Glomerular endothelial cell (primary cell): ENCODE data around the gene HIVEP3. TPM values are rescaled to one million over a fixed set of nuclear protein-coding genes. Genes with fewer than 3 reads are reported as not detected.

Experiments
- DNase-seq: peaks from one replicate; pipeline ENCODE4 v3.0.0-alpha.2; 2011; ENCODE audit warnings: low read depth, low spot score; ENCODE audit errors: extremely low read depth
- total RNA-seq: library from RNA; depleted of rRNA; stranded (reverse); fragments of >200 nt; gene quantifications from 2 replicates; pipeline ENCODE4 v1.2.3, GENCODE V29; 2015

The HIVEP3 gene
- total RNA-seq, 1 donor from 2014 or later, result 7.6 TPM

DNA sequence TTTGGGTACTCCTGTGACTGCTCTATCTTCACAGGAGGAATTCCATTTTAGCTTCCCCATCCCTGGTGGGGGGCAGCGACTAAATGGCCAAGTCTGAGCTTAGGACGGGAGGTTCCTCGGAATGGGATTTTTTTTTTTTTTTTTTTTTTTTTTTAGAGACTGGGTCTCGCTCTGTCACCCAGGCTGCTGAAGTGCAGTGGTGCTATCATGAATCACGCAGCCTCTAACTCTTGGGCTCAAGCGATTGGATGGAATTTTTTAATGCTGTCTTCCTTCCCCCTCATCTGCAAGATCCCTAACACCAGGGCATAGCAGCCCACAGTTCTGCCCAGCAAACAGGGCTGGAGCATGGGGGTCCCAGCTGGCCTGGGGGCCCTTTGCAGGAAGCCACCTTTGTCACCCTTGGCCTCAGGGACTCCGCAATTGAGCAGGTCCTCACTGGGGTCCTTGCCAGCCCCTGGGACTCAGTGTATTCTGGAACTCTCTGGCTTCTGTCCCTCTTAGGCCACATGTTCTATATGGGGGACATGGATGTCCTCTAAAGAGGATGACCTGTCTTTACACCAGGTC, 421.2 kb downstream of the HIVEP3 start:
- DNase-seq, result no peak

DNA sequence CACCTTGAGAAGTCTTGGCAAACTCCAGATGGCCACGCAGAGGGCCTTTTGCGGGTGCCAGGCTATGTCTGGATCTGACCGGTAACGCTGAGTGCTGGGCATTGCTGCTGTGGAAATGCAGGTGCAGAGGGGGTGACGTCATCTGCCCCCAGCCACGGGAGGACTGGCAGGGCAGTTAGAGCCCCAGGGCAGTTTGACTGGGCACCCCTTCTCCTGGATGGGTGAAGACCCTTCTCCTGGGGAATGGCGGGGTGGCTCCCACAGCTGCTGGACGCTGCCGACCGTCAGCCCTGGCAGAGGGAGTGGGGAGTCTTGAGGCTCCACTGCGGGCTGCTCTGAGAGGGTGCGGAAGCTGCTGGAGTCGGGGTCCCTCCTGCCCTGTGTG, 421.7 kb downstream of the HIVEP3 start:
- DNase-seq, result no peak

- no peak for DNase-seq
Observed at GRCh38 chr1:41496080-41497055, 422.4 kb downstream of the HIVEP3 start.

GRCh38 chr1:41495210-41495948, 423.3 kb downstream of the HIVEP3 start:
- no peak for DNase-seq

- DNase-seq, result no peak
Observed at GRCh38 chr1:41494351-41495209, 424.1 kb downstream of the HIVEP3 start.

- DNase-seq, result no peak
Observed at GRCh38 chr1:41493626-41494350, 424.9 kb downstream of the HIVEP3 start.

DNA sequence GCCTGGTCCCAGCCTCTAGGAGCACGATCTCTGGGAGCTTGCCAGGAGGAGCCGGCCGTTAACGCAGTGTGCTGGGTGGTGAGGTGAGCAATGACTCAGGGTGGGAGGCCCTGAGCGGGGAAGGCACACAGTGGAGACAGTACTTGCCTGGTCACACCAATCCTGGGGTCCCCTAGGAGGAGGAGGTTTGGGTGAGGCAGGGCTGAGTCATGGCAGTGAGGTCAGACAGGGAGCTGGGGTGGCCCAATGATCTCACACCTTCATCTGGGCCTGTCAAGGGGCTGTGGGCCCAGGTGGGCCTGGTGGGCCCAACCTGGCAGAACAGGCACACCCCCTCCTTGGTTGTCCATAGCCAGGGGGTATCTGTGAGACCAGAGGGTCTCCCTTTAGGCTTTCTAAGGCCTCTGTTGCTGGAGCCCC, 425.6 kb downstream of the HIVEP3 start:
- no peak for DNase-seq

DNA sequence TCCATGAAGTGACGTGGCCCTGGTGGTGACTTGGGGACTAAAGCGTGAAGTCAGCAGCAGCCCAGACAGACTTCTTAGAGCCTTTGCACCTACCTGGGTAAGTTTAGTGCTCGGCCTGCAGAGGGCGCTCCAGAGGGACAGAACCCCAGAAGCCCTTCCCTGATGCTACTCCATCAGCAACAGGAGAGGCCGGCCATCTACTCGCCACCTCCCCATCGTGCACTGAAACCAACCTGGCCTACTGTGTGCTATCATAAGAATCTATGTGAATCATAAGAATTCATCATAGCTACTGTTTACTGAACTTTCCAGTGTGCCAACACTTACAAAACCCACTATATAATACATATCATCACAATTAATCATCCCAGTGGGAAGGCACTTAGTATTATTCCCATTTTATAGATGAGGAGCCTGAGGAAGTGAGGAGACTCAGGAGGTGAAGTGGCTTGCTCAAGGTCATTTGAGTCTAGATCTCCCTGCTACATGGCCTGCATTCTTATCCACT, 426.3 kb downstream of the HIVEP3 start:
- DNase-seq, result no peak

- DNase-seq, result no peak
Observed at GRCh38 chr1:41490911-41491310, 427.8 kb downstream of the HIVEP3 start.

GRCh38 chr1:41489561-41489960, 429.2 kb downstream of the HIVEP3 start:
- DNase-seq, result no peak

DNA sequence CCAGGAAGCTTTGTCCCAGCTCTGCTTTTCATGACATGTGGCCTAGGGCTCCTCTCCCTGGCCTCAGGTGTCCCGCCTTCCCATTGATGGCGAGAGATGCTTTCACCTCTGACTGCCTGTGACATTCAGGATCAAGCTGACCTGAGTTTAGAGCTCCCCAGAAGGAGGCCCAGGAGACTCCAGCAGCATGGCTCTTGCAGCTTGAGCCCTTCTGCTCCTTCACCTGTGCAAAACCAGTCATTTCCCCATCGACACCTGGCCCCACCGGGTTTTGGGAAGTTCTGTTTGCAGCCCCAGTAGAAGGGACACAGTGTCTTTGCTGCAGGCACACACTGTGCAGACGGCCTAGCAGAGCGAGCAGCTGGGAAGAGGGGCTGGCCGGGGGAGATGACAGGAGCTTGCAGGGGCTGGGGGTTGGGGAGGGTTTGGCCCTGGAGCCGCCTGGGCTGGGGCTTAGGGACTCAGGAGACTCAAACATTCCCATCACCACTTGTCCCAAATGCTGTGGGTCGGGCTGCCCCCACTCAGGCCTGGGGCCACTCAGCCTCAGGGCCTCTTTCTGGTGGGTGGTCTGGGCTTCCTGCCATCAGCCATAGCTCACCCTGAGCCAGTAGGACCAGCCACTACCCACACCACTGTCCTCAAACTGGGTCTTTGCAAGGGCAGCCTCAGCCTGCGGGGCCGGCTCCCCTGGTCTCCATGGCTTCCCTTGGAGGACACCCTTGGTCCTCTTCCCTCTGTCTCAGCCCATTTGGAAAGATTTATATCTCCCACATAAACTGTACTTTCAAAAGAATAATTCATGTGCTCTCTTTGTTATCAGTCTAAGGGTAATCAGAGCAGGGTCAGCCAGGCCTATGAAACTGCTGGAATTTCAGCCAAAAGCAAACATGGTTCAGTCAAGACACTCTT, 430.4 kb downstream of the HIVEP3 start:
- DNase-seq, result no peak

GRCh38 chr1:41487126-41488039, 431.3 kb downstream of the HIVEP3 start:
- no peak for DNase-seq

DNA sequence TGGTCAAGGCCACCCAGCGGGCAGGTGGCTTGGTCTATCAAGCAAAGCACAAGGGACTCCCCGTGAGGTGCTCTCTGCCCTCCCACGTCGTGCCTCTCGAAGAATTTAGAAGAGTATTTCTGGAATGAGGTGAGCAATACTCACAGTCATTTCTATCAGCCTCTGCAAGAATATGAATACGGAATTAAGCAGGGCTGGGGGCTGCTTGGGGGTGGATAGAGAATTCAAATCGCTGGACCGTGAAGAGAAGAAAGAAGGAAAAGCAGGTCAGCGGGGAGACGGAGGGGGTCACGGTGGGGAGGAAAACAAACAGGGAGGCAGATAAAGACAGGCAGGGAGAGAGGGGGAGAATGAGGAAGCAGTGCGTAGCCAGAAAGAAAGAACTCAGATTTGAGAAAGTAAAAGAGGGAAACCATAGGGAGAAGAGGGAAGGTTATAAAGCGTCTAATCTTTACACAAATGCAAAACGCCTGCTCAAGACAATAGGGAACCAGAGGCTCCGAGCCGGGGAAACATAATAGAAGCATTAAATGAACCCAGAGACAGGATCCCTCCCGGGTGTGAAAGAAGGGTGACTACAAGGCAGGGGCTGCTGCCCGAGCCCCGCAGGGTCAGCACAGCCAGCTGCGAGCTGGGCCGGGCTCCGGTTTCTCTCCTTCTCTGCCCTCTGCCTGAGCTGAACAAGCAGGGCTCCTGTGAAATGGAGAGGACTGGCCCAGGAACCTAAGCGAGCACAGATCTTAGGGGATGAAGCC, 432.2 kb downstream of the HIVEP3 start:
- DNase-seq, result no peak

DNA sequence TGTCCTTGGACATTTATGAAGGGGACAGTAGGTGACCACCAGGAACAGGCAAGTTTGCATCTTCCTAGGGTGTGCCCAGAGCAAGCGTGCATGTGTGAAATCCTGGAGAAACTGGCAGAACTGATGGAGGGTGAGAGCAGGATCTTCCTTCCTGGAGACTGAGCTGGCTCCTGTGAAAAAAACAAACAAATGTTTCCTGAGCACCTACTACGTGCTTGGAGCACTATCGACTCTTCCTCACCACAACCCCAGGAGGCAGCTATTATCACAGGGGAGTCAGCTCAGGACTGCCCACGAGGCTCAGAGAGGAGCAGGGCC, 432.7 kb downstream of the HIVEP3 start:
- no peak for DNase-seq

DNA sequence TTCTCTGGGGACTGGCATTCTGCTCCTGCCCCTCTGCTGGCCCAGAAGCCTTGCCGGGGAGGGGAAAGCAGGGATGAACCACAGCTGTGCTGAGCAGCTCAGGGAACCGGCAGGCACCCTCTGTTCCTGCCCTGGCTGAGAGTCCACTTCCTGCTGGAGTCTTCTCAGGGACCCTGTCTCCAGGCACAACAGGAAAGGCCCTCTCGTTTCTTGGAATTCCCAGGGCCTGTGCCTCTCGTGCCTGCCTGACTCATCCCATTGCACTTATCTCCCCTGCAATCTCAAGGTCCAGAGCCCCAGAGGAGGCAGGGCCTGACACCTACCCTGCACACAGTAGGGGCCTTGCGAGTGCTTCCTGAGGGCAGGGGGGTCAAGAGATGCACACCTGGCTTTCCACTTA, 433.1 kb downstream of the HIVEP3 start:
- no peak for DNase-seq

GRCh38 chr1:41484402-41485241, 434.1 kb downstream of the HIVEP3 start, which contains the start of gene EDN2:
Gene EDN2, minus strand, starts transcription at chr1:41484683. Its CDS starts 82 bp downstream, at chr1:41484601.
- DNase-seq, result no peak
